OCI-LY3 (cell line): ENCODE data around the gene CRABP1.

Experiments used
- H2AFZ ChIP-seq: fragments of 200-600, 300-600 bp; shearing (Covaris generic); 2 replicates; pipeline ENCODE4 v1.6.0; 2014; ENCODE audit warnings: antibody characterized with exemption, low read depth, low read length
- H3K27ac ChIP-seq: fragments of 200-600, 300-600 bp; sonication (generic); 2 replicates; pipeline ENCODE4 v1.5.1; 2014; ENCODE audit warnings: mild to moderate bottlenecking, low read length, moderate library complexity, mixed read lengths
- H3K27me3 ChIP-seq: fragments of 200-600, 300-600 bp; sonication (generic); 2 replicates; pipeline ENCODE4 v1.6.1; 2014; ENCODE audit warnings: low read depth, low read length, mixed read lengths
- H3K36me3 ChIP-seq: fragments of 200-600, 300-600 bp; sonication (generic); replicated peaks from 2 replicates; pipeline ENCODE3; 2014; ENCODE audit warnings: low read depth, low read length, mixed read lengths
- H3K4me1 ChIP-seq: fragments of 300-600, 200-600 bp; sonication (generic); 2 replicates; pipeline ENCODE4 v1.6.1; 2014; ENCODE audit warnings: low read length, mixed read lengths
- H3K4me2 ChIP-seq: fragments of 200-600, 300-600 bp; sonication (generic); 2 replicates; pipeline ENCODE4 v1.6.1; 2014; ENCODE audit warnings: low read length, mixed read lengths
- H3K4me3 ChIP-seq: fragments of 300-600, 200-600 bp; sonication (generic); 2 replicates; pipeline ENCODE4 v1.5.1; 2014; ENCODE audit warnings: antibody characterized with exemption, mild to moderate bottlenecking, low read length, moderate library complexity
- H3K79me2 ChIP-seq: fragments of 300-600, 200-600 bp; shearing (Covaris generic); 2 replicates; pipeline ENCODE4 v1.6.1; 2014; ENCODE audit warnings: mild to moderate bottlenecking, low read length, mixed read lengths
- H3K9ac ChIP-seq: fragments of 300-600, 200-600 bp; shearing (Covaris generic); 2 replicates; pipeline ENCODE4 v1.6.0; 2014; ENCODE audit warnings: mild to moderate bottlenecking, low read length, moderate library complexity
- H3K9me3 ChIP-seq: fragments of 200-600, 300-600 bp; shearing (Covaris generic); 2 replicates; pipeline ENCODE4 v1.6.1; 2014; ENCODE audit warnings: low read length, mixed read lengths; ENCODE audit not compliant: insufficient read depth
- H4K20me1 ChIP-seq: fragments of 200-600, 300-600 bp; sonication (generic); 2 replicates; pipeline ENCODE4 v1.6.1; 2016; ENCODE audit warnings: low read length, mixed read lengths; ENCODE audit not compliant: insufficient read depth
- EZH2phosphoT487 ChIP-seq: fragments of 200-600 bp; shearing (Covaris generic); IDR thresholded peaks from 2 replicates; pipeline ENCODE4 v1.6.1; 2018; ENCODE audit warnings: antibody characterized with exemption, mixed run types, low read depth
- TF ChIP-seq, protein P1 (sequence below): fragments of 200-600, 300-600 bp; sonication (generic); IDR thresholded peaks from 2 replicates; pipeline ENCODE4 v1.5.1; 2014; ENCODE audit warnings: antibody characterized with exemption, low read length, low read depth

Gene CRABP1

DNA sequence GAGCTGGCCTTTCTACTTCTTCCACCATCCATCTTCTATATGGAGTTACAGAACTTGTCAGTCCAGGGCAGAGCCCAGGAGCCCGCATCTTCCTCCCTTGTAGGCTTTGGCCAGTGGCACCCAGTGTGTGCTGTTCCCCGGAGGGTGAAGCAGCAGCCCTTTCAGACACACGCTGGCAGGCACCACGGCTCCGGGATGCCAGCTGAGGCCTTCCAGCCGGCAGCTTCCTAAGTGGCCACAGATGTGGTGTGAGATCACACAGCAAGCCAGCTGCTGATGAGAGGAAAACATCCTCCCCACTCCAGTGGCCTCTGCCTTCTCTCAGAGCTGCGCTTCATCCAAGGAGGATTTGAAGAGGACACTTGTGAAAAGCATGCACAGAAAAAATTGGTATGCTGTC, 24.1 kb downstream of the CRABP1 start:
- H3K4me2 ChIP-seq, result no peak overlapping the region
- no peak overlapping the region for H3K27ac ChIP-seq
- peaks cover 20% of the 10 kb centered on the region for H3K4me1 ChIP-seq
- H4K20me1 ChIP-seq, result no peaks in the 10 kb centered on the region
- H3K27me3 ChIP-seq, result peaks cover 19% of the 10 kb centered on the region; the same call in 1 of the 2 replicates
- no peaks in the 10 kb centered on the region for H3K79me2 ChIP-seq
- no peaks in the 10 kb centered on the region for H3K9me3 ChIP-seq
- no peak overlapping the region for H2AFZ ChIP-seq
- no peaks in the 10 kb centered on the region for H3K36me3 ChIP-seq
- no peak overlapping the region for H3K9ac ChIP-seq
- H3K4me3 ChIP-seq, result no peak overlapping the region
- TF ChIP-seq EZH2phosphoT487, result no peak
- TF ChIP-seq, protein P1, sequence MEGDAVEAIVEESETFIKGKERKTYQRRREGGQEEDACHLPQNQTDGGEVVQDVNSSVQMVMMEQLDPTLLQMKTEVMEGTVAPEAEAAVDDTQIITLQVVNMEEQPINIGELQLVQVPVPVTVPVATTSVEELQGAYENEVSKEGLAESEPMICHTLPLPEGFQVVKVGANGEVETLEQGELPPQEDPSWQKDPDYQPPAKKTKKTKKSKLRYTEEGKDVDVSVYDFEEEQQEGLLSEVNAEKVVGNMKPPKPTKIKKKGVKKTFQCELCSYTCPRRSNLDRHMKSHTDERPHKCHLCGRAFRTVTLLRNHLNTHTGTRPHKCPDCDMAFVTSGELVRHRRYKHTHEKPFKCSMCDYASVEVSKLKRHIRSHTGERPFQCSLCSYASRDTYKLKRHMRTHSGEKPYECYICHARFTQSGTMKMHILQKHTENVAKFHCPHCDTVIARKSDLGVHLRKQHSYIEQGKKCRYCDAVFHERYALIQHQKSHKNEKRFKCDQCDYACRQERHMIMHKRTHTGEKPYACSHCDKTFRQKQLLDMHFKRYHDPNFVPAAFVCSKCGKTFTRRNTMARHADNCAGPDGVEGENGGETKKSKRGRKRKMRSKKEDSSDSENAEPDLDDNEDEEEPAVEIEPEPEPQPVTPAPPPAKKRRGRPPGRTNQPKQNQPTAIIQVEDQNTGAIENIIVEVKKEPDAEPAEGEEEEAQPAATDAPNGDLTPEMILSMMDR, result no peak

DNA sequence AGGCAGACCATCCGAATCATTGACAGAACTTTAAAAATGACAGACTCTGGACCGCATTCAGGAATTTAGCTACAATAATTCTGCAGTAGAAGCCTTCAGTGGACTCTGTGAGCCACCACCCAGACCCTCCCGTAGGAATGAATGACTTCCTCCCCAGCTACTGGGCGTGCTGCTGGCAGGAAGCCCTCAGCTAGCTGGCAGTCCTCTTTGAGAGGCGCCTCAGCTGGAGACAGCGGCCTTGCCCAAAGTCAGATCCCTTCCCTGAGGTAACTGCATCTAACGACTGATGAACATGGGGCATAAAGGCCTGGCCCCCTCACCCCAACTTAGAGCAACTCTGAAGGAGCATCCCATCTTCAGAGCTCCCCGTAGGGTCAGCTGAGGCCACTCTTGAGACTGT, 25.8 kb downstream of the CRABP1 start:
- H3K9ac ChIP-seq, result no peak overlapping the region
- no peaks in the 10 kb centered on the region for H3K9me3 ChIP-seq
- no peak overlapping the region for H3K27ac ChIP-seq
- peaks cover 16% of the 10 kb centered on the region; the same call in 1 of the 2 replicates for H3K27me3 ChIP-seq
- H3K4me2 ChIP-seq, result no peak overlapping the region
- no peaks in the 10 kb centered on the region for H3K36me3 ChIP-seq
- no peaks in the 10 kb centered on the region for H3K79me2 ChIP-seq
- no peak overlapping the region for H2AFZ ChIP-seq
- no peak overlapping the region for H3K4me3 ChIP-seq
- no peak for TF ChIP-seq EZH2phosphoT487
- TF ChIP-seq, protein P1, result no peak
- H3K4me1 ChIP-seq, result peaks cover 16% of the 10 kb centered on the region
- no peaks in the 10 kb centered on the region for H4K20me1 ChIP-seq

DNA sequence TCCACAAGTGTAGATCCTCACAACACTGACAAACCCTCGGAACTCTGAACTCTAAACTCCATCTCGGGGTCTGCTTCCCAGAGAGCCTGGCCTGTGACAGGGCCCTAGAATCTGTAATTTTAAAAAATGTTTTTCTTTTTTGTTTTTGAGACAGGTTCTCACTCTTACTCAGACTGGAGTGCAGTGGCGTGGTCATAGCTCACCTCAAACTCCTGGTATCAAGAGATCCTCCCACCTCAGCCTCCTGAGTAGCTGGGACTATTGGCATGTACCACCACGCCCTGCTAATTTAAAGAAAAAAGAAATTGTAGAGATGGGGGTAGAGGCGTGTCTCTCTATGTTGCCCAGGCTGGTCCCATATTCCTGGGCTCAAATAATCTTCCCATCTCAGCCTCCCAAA, 26.2 kb downstream of the CRABP1 start:
- peaks cover 16% of the 10 kb centered on the region; the same call in 1 of the 2 replicates for H3K27me3 ChIP-seq
- no peak overlapping the region for H3K27ac ChIP-seq
- H2AFZ ChIP-seq, result no peak overlapping the region
- H3K4me3 ChIP-seq, result no peak overlapping the region
- H3K4me2 ChIP-seq, result no peak overlapping the region
- no peaks in the 10 kb centered on the region for H3K9me3 ChIP-seq
- peaks cover 11% of the 10 kb centered on the region for H3K4me1 ChIP-seq
- H3K79me2 ChIP-seq, result no peaks in the 10 kb centered on the region
- H3K9ac ChIP-seq, result no peak overlapping the region
- TF ChIP-seq, protein P1, result no peak
- no peak for TF ChIP-seq EZH2phosphoT487
- no peaks in the 10 kb centered on the region for H3K36me3 ChIP-seq
- no peaks in the 10 kb centered on the region for H4K20me1 ChIP-seq

DNA sequence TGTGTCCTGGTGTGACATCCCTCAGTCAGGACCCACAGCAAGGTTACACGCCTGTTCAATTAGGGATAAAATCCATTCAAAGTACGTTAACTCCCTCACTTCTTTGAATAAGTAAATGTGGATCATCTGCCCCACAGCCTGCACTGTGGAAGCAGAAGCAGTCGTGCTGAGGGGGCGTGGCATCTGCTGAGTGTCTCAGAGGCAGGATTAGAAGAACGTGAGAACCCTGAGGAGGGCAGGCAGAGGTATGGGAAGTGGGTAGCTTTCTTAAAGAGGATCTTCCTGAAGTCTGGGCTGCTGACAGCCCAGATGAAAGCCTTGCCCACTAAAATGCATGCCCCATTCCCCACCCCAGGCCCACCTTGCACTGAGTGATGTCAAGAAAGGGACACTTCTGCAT, 28.5 kb downstream of the CRABP1 start:
- Histone ChIP-seq H3K79me2 (no peaks in the 10 kb centered on the region), H3K4me1 (peaks cover 3% of the 10 kb centered on the region; the same call in 1 of the 2 replicates), H3K27ac (no peak overlapping the region), H3K4me2 (no peak overlapping the region), H4K20me1 (no peaks in the 10 kb centered on the region), H3K9me3 (no peaks in the 10 kb centered on the region), H2AFZ (no peak overlapping the region), H3K27me3 (peaks cover 9% of the 10 kb centered on the region; the same call in 1 of the 2 replicates), H3K4me3 (no peak overlapping the region), H3K9ac (no peak overlapping the region), H3K36me3 (no peaks in the 10 kb centered on the region)
- TF ChIP-seq, protein P1, result no peak
- TF ChIP-seq EZH2phosphoT487, result no peak
